Measurements from ENCODE around the gene CDH13. TPM values are rescaled to one million over a fixed set of nuclear protein-coding genes. Genes with fewer than 3 reads are reported as not detected.

Gene CDH13
- total and polyA plus RNA-seq, 10 of the 15 experiments (the other 5 are each of a cell fraction or from before 2014, with no cell fraction given), result under 0.01 to 0.05 TPM; not detected in 8

DNA sequence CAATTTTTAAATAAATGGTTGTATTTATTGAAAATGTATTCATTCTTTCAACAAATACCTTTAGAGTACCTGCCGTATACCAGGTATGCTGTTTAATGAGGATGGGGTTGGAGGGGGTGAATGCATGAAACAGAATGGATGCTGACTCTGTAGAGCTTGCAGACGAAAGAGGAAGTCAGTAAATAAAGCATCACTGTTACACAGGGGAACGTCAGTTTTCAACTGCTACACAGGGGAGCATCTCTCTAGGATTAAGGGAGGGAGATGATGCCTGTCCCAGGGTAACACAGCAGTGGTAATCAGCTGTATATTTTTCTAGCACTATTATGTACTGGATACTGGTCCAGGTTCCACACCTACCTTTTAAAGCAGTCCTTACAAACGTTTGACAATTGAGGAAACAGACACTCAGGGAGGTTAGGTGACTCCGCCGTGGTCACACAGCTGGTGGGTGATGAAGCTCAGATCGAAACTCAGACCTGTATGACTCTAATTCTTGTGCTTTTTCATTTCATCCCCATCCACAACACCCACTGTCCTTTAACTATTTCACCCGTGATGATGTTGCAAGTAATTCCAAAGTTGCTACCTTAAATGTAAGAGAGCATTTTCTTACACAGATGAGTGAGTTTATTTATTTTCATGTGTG lies 728.9 kb downstream of the CDH13 start (continued):
- TF ChIP-seq, protein P1, sequence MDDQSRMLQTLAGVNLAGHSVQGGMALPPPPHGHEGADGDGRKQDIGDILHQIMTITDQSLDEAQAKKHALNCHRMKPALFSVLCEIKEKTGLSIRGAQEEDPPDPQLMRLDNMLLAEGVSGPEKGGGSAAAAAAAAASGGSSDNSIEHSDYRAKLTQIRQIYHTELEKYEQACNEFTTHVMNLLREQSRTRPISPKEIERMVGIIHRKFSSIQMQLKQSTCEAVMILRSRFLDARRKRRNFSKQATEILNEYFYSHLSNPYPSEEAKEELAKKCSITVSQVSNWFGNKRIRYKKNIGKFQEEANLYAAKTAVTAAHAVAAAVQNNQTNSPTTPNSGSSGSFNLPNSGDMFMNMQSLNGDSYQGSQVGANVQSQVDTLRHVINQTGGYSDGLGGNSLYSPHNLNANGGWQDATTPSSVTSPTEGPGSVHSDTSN (IDR thresholded peaks at IDR 0.05; ENCODE audit: insufficient replicate concordance, low read depth, low read length), result no peak
- no peak for TF ChIP-seq DPF2 (IDR thresholded peaks at IDR 0.05)
- no peak for TF ChIP-seq YY1 (IDR thresholded peaks at IDR 0.05; ENCODE audit: low read depth, low read length)
- TF ChIP-seq NFYA (IDR thresholded peaks at IDR 0.05; ENCODE audit: borderline replicate concordance, low read depth, low read length), result no peak
- TF ChIP-seq ZZZ3 (IDR thresholded peaks at IDR 0.05; ENCODE audit: control insufficient read depth, insufficient read length, low read depth), result no peak

DNA sequence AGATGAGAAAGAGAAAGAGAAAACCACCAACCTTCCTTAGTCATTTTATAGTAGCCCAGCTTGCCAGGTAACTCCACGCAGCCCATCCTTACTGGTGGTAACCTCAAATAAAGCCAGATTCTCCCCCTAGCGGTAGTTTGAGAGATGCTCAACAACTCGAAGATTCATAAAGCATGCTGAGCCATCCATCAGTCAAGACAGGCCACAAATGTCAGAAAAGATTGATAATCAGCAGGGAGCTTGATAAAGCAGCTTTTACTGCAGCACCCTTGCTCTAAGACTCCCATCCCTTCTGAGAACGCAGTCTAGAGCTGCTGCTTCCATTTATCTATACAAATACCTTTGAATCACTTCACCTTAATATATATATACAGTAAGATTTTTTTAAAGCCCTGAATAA lies 729.5 kb downstream of the CDH13 start:
- no TSS peak for BruUV-seq (replicated peaks)
- DNase-seq (ENCODE audit: low read depth, low spot score) (no peak), ATAC-seq (peak; percentile 90), FAIRE-seq (peak; percentile 72)
- no peaks in the 10 kb centered on the region for H3K79me2 ChIP-seq (ENCODE audit: control insufficient read depth, insufficient read depth, low read length)
- H3K27ac ChIP-seq (ENCODE audit: control insufficient read depth, insufficient read depth), result no peak overlapping the region
- H3K9me3 ChIP-seq (replicated peaks; ENCODE audit: control insufficient read depth, insufficient read depth, low read length), result no peaks in the 10 kb centered on the region
- H2AFZ ChIP-seq (ENCODE audit: control insufficient read depth, low read depth, low read length), result no peak overlapping the region
- ChIA-PET RAD21 (ENCODE audit: unreplicated experiment) (no interaction called here), SMC1A (ENCODE audit: uncharacterized antibody, unreplicated experiment) (no interaction called here), CTCF (interaction anchor here (0.8 to 2.2 kb wide), 10 partner anchors 8 to 156 kb away, joined by 3 to 7 read pairs (median 4); no protein-coding TSS in a partner anchor), POLR2A (no interaction called here)
- H3K9ac ChIP-seq (ENCODE audit: control insufficient read depth, insufficient read depth, low read length), result no peak overlapping the region
- H3K36me3 ChIP-seq (ENCODE audit: control insufficient read depth in 2 of 2, insufficient read depth in 2 of 2, low read length in 1 of 2), result no peaks in the 10 kb centered on the region
- no peak overlapping the region for H3K4me2 ChIP-seq (ENCODE audit: control insufficient read depth, insufficient read depth)
- H3K4me1 ChIP-seq (ENCODE audit: control insufficient read depth, insufficient read depth, low read length), result no peaks in the 10 kb centered on the region
- intact Hi-C loops (cut with micrococcal nuclease; ENCODE audit: unreplicated experiment), result no loop called here
- H3K27me3 ChIP-seq (replicated peaks in 1 of 2; ENCODE audit: control insufficient read depth in 2 of 2, insufficient read depth in 2 of 2, low read length in 1 of 2), result no peaks in the 10 kb centered on the region
- in situ Hi-C loops (cut with MboI), result no loop called here
- H4K20me1 ChIP-seq (ENCODE audit: control insufficient read depth, insufficient read depth), result no peaks in the 10 kb centered on the region
- 4% methylated on average over 4 of the region's 4 CpGs for WGBS (ENCODE audit: insufficient coverage, insufficient replicate concordance, low lambda C conversion rate, missing lambda C conversion rate)
- H3K4me3 ChIP-seq, result no peak overlapping the region
- TF ChIP-seq, protein P2, sequence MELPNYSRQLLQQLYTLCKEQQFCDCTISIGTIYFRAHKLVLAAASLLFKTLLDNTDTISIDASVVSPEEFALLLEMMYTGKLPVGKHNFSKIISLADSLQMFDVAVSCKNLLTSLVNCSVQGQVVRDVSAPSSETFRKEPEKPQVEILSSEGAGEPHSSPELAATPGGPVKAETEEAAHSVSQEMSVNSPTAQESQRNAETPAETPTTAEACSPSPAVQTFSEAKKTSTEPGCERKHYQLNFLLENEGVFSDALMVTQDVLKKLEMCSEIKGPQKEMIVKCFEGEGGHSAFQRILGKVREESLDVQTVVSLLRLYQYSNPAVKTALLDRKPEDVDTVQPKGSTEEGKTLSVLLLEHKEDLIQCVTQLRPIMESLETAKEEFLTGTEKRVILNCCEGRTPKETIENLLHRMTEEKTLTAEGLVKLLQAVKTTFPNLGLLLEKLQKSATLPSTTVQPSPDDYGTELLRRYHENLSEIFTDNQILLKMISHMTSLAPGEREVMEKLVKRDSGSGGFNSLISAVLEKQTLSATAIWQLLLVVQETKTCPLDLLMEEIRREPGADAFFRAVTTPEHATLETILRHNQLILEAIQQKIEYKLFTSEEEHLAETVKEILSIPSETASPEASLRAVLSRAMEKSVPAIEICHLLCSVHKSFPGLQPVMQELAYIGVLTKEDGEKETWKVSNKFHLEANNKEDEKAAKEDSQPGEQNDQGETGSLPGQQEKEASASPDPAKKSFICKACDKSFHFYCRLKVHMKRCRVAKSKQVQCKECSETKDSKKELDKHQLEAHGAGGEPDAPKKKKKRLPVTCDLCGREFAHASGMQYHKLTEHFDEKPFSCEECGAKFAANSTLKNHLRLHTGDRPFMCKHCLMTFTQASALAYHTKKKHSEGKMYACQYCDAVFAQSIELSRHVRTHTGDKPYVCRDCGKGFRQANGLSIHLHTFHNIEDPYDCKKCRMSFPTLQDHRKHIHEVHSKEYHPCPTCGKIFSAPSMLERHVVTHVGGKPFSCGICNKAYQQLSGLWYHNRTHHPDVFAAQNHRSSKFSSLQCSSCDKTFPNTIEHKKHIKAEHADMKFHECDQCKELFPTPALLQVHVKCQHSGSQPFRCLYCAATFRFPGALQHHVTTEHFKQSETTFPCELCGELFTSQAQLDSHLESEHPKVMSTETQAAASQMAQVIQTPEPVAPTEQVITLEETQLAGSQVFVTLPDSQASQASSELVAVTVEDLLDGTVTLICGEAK (IDR thresholded peaks at IDR 0.05; ENCODE audit: borderline replicate concordance), result no peak
- TF ChIP-seq, protein P1 (IDR thresholded peaks at IDR 0.05; ENCODE audit: insufficient replicate concordance, low read depth, low read length), result peak; percentile 52
- TF ChIP-seq POLR2A (IDR thresholded peaks at IDR 0.05; ENCODE audit: low read depth, low read length), result no peak
- no peak for TF ChIP-seq TAF1 (IDR thresholded peaks at IDR 0.05; ENCODE audit: borderline replicate concordance, low read depth, low read length)
- no peak for TF ChIP-seq NFIC (IDR thresholded peaks at IDR 0.05; ENCODE audit: low read depth, low read length)
- TF ChIP-seq MTA3 (IDR thresholded peaks at IDR 0.05; ENCODE audit: borderline replicate concordance, low read length), result no peak
- TF ChIP-seq, protein P3, sequence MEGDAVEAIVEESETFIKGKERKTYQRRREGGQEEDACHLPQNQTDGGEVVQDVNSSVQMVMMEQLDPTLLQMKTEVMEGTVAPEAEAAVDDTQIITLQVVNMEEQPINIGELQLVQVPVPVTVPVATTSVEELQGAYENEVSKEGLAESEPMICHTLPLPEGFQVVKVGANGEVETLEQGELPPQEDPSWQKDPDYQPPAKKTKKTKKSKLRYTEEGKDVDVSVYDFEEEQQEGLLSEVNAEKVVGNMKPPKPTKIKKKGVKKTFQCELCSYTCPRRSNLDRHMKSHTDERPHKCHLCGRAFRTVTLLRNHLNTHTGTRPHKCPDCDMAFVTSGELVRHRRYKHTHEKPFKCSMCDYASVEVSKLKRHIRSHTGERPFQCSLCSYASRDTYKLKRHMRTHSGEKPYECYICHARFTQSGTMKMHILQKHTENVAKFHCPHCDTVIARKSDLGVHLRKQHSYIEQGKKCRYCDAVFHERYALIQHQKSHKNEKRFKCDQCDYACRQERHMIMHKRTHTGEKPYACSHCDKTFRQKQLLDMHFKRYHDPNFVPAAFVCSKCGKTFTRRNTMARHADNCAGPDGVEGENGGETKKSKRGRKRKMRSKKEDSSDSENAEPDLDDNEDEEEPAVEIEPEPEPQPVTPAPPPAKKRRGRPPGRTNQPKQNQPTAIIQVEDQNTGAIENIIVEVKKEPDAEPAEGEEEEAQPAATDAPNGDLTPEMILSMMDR (IDR thresholded peaks at IDR 0.05 in 2 of 3, conservative IDR thresholded peaks at IDR 0.05 in 1 of 3; ENCODE audit: control insufficient read depth in 2 of 3, extremely low read depth in 1 of 3, insufficient read depth in 1 of 3, low read depth in 3 of 3, low read length in 3 of 3), result peak; percentile 66 to 75 (median 67)
- no peak for TF ChIP-seq ZBED1 (IDR thresholded peaks at IDR 0.05; ENCODE audit: borderline replicate concordance)
- TF ChIP-seq KAT2A (conservative IDR thresholded peaks at IDR 0.05; ENCODE audit: control insufficient read depth, low read depth, low read length), result no peak
- TF ChIP-seq NFYB (IDR thresholded peaks at IDR 0.05; ENCODE audit: insufficient read depth, low read depth, low read length), result no peak
